ENCODE measurements around the gene CD164L2.
"Not testable (repeated sequence)": the region's sequence is repeated elsewhere in the genome, so short reads cannot be mapped to it uniquely, and the experiment has no call there.

The CD164L2 gene

GRCh38 chr1:27383039-27383605 is at the start of gene CD164L2:
CD164L2 (minus strand) TSS chr1:27383333; CDS start chr1:27383239, 94 bp downstream.
- no peak for DNase-seq (ENCODE audit: low read depth)

- not testable (repeated sequence) for DNase-seq (ENCODE audit: low read depth)
Measured at GRCh38 chr1:27432725-27433124, 49.6 kb upstream of the CD164L2 start.

GRCh38 chr1:27431601-27431940 is 48.4 kb upstream of the CD164L2 start:
- no peak for DNase-seq (ENCODE audit: low read depth)

- DNase-seq (ENCODE audit: low read depth): no peak
Measured at GRCh38 chr1:27430903-27431600, 47.9 kb upstream of the CD164L2 start.

GRCh38 chr1:27429029-27429425 is 45.9 kb upstream of the CD164L2 start:
- DNase-seq (ENCODE audit: low read depth): no peak

- no peak for DNase-seq (ENCODE audit: low read depth)
Measured at GRCh38 chr1:27428316-27429028, 45.3 kb upstream of the CD164L2 start.

- no peak for DNase-seq (ENCODE audit: low read depth)
Measured at GRCh38 chr1:27427816-27428315, 44.7 kb upstream of the CD164L2 start.

- no peak for DNase-seq (ENCODE audit: low read depth)
Measured at GRCh38 chr1:27427329-27427728, 44.2 kb upstream of the CD164L2 start.

GRCh38 chr1:27423709-27424108 is 40.6 kb upstream of the CD164L2 start:
- DNase-seq (ENCODE audit: low read depth): no peak

- no peak for DNase-seq (ENCODE audit: low read depth)
Measured at GRCh38 chr1:27418326-27419185, 35.4 kb upstream of the CD164L2 start.

GRCh38 chr1:27417713-27418112 is 34.6 kb upstream of the CD164L2 start:
- DNase-seq (ENCODE audit: low read depth): no peak

- no peak for DNase-seq (ENCODE audit: low read depth)
Measured at GRCh38 chr1:27416387-27417111, 33.4 kb upstream of the CD164L2 start.

- no peak for DNase-seq (ENCODE audit: low read depth)
Measured at GRCh38 chr1:27414091-27414490, 31.0 kb upstream of the CD164L2 start.

GRCh38 chr1:27413004-27413403 is 29.9 kb upstream of the CD164L2 start:
- DNase-seq (ENCODE audit: low read depth): no peak

- DNase-seq (ENCODE audit: low read depth): no peak
Measured at GRCh38 chr1:27412502-27412901, 29.4 kb upstream of the CD164L2 start.

GRCh38 chr1:27410709-27411108 is 27.6 kb upstream of the CD164L2 start:
- DNase-seq (ENCODE audit: low read depth): no peak

- DNase-seq (ENCODE audit: low read depth): no peak
Measured at GRCh38 chr1:27409669-27410068, 26.5 kb upstream of the CD164L2 start.

- DNase-seq (ENCODE audit: low read depth): no peak
Measured at GRCh38 chr1:27408151-27408550, 25.0 kb upstream of the CD164L2 start.

- DNase-seq (ENCODE audit: low read depth): not testable (repeated sequence)
Measured at GRCh38 chr1:27406791-27407190, 23.7 kb upstream of the CD164L2 start.

GRCh38 chr1:27406362-27406680 is 23.2 kb upstream of the CD164L2 start:
- DNase-seq (ENCODE audit: low read depth): no peak

GRCh38 chr1:27405598-27406361 is 22.6 kb upstream of the CD164L2 start:
- not testable (repeated sequence) for DNase-seq (ENCODE audit: low read depth)

Data from stimulated activated CD8-positive, alpha-beta memory T cell treated with anti-CD3 and anti-CD28 coated beads, Interleukin-15, amount 100 ng/mL, for 1 hour (primary cell).